Left cardiac atrium (tissue), 4 donors: ENCODE data around the gene KCNN4. TPM values are rescaled to one million over a fixed set of nuclear protein-coding genes. Genes with fewer than 3 reads are reported as not detected.
"Not testable (repeated sequence)": the region's sequence is repeated elsewhere in the genome, so short reads cannot be mapped to it uniquely, and the experiment has no call there.

Experiments
- ATAC-seq, 2 donors: fragments of 200-7000 bp; cut with Tn5 transposase; one replicate each; pipeline ENCODE4 v1.9.1; 2020; ENCODE audit warnings: mild to moderate bottlenecking in 2 of 2, moderate library complexity in 2 of 2
- DNase-seq: peaks from one replicate; pipeline ENCODE4 v3.0.0-alpha.2; 2020
- intact Hi-C, 2 donors: fragments of 100-400 bp; cut with DNase I; formaldehyde crosslinking; loops; one replicate each; pipeline versions ENCODE4 v1.14.1 to v1.15.1; 2022 to 2023
- long read RNA-seq: library from polyadenylated mRNA; unstranded; transcript quantifications from one replicate; pipeline ENCODE4 v2.0.0, GENCODE V29; 2021
- total RNA-seq, 2 donors: library from RNA; stranded (reverse); fragmentation: NEBNext Ultra II Directional; extraction: Animal tissue kit (Norgen Biotek cat#: 25700); gene quantifications; one replicate each; pipeline ENCODE4 v1.2.1, GENCODE V29; 2021
- donor health status: DM: no; HTN: yes; CAD: no.
- donor health status: DM: no; HTN: yes; CAD: no; lungs with severe emphysema.
- donor health status: DM: yes; HTN: yes; CAD: no.
- donor health status: Dilated cardiomyopathy.

The KCNN4 gene
- total RNA-seq, result 1 to 10 TPM in 1 of 2 donors, under 1 TPM in 1; 0.71 to 1.4 TPM
- long read RNA-seq, partial matches to known transcripts, result 0 of 3 reads
- long read RNA-seq, other reads (novel, unspliced or antisense), result 0 of 3 reads

DNA sequence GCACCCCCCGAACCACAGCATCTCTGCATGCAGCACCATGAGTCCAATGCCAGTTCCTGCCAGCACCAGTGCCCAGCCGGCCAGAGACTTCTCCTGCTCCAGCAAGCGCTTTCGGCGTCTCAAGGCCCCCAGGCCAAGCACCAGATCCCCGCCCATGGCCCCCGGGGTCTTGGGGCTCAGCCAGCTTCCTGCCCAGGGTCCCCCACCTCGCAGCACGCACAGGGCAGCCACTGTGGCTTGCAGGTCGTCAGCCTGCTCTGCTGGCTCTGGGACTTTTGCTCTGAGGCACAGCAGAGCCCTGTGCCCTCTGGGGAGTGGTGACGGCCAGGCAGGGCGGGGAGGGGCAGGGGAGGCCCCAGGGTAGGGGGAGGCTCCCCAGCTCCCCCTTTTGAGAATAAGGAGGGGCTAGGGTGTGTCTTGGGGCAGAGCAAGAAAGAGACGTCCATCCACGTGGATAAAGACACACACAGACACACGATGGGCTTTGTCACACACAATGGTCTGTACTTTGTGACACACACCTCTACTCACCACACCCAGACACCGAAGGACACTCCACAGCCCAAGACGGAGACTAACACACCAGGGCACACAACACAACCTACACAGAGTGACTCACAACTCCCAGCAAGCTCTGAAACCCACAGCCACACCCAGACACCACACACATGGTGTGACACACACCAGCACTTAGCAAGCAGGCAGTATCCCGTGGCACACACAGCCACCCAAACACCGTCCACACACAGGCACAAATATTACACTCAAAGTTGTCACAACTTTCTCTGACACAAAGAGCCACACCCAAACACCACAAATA is at the start of gene KCNN4:
Gene KCNN4 (minus strand): TSS at position 268 of the 820 bp plus-strand sequence. CDS start 112 bp downstream, at position 156.
- ATAC-seq, result no peak
- intact Hi-C loops, result loop anchor here (5.0 to 10.0 kb wide), 2 partner anchors 34 to 246 kb away; partner anchors contain the start of gene ZNF575 (in 1 of the 2)
- no peak for DNase-seq

DNA sequence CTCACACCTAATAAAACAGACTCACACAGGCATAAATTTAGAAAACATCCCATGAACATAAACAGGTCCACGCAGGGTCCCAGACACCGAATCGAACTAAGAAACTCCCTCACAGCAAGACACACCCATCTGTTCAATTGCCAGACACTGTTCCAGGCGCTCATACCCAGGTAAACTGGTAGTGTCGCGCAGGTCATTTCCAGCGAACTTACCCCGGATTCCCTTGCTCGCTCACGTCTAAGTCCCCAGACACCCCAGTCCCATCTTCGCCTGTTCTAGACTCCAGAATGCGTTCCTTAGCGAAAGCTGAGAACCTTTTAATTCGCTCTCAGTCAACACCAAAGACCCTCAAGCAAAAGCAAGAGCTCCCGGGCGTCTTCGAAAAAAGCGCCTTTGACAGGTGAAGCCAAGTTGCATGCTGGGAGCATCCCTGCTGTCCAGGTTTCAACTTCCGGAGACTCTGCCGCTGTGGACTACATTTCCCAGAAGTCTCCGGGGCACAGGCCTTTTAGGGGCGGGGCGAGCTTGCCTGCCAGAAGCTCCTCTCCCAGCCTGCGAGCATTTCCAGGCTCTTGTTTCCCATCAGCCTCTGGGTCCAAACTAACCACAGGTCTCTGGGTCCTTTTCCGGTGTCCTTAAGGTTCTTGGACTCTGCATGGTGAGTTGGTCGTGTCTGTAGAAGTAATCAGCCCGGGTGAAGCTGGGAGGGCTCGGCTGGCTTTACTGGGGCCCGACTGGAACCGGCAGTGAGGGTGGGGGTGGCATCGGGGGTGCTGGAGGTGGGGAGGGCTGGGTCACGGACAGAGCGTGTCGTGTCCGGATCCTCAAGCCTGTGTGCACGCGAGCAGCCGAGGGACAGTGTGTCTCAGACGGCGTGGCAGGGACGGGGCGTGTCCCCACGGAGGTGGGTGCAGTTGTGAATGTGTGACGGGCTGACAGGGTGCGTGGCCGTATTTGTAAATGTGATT is 46.3 kb upstream of the KCNN4 start, which contains the start of gene ZNF283:
Gene ZNF283 (plus strand): TSS at position 535 of the 968 bp plus-strand sequence. CDS start 6,184 bp downstream, outside the sequence.
- ATAC-seq (peak; percentile 100), DNase-seq (peak; percentile 91)
- intact Hi-C loops, result no loop called here

- ATAC-seq, intact Hi-C loops, DNase-seq: not testable (repeated sequence)
Measured at GRCh38 chr19:43824572-43824971, 43.8 kb upstream of the KCNN4 start.

- intact Hi-C loops, ATAC-seq, DNase-seq: not testable (repeated sequence)
Measured at GRCh38 chr19:43823856-43824255, 43.1 kb upstream of the KCNN4 start.

- no peak for DNase-seq
- ATAC-seq, result no peak
- intact Hi-C loops, result no loop called here
Measured at GRCh38 chr19:43820884-43821215, 40.1 kb upstream of the KCNN4 start.

DNA sequence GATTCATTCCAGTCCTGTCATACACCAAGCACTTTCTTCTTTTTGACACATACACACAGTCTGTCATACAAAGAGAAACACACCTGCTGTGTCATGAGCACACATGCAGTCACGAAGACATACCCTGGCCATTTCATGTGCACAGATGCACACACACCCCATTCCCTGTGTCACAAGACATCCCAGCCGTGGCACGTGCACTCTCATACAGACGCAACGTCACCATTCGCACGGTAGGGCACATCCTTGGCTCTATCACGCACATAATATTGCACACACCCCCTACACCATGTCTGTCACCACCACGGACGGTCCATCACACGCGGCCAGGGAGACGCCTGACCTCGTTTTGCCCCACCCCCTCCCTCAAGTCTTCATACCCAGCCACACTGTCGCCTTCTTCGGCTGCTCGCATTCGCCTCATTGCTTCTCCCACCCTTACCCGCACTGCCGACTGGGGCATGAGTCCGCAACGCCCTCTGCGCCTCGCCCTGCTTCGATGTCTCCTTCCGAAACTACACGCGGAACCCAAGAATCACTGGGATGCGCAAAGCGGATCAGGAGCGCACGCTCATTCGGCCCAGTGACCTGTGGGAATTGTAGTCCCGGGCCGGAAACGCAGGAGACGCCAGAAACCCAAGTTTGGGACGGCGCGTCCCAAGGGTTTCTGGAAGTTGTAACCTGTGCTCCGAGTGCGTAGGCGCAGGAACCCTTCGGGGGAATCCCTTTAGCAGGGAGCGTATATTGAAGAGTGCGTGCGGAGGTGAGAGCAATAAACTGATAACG is 39.5 kb upstream of the KCNN4 start:
- ATAC-seq (peak in 1 of 2 donors; percentile 88), DNase-seq (peak; percentile 69)

GRCh38 chr19:43818500-43818899 is 37.7 kb upstream of the KCNN4 start:
- intact Hi-C loops, result no loop called here
- ATAC-seq (no peak), DNase-seq (no peak)

More for the DNA sequence above, 39.5 kb upstream of the KCNN4 start:
- intact Hi-C loops, result no loop called here

DNA sequence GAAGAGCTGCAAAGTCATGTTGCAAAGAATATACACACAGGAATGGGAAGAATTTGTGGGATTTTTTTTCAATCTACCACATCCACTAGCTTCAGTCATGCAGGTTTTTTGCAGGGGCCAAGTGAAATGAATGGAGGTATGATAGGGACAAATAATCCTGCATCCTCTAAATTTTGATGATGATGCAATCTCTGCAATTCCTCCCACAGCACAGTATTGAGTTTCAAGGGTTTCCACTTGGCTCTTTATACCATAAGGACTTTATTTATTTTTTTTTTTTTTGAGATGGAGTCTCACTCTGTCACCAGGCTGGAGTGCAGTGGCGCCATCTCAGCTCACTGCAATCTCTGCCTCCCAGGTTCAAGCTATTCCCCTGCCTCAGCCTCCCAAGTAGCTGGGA is 36.7 kb upstream of the KCNN4 start:
- intact Hi-C loops, ATAC-seq, DNase-seq: not testable (repeated sequence)

DNA sequence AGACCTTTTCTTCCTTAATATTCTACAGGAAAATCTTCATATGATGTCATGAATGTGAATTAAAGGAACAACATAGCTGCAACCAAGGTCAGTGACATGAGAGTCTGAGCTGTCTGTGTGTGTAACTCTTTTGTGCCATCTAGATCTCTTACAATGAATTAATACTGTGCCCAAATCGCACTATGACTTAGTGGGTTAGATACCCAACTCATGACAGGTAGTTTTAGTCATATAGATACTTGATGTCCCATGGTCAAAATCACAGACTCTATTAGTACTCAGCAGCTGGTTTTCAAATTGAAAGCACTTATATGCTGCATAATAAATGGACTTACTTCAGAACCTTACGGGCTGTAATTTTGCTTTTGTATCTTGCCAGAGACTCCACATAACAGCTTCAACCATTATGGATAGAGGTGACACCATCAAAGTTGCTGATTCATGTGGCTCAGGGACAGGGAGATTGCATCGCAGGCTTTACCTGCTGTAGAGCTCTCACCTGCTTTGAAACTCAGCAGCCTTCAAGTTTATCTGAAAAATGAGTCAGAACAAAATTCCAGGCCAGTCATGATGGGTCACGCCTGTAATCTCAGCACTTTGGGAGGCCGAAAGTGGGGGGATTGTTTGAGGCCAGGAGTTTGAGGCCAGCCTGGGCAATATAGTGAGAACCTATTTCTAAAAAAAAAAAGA is 34.0 kb upstream of the KCNN4 start:
- ATAC-seq, result no peak
- intact Hi-C loops, result no loop called here

GRCh38 chr19:43812688-43813087 is 31.9 kb upstream of the KCNN4 start:
- ATAC-seq, result no peak

More for the DNA sequence above, 34.0 kb upstream of the KCNN4 start:
- DNase-seq, result no peak

GRCh38 chr19:43812259-43812658 is 31.5 kb upstream of the KCNN4 start:
- intact Hi-C loops, result no loop called here
- ATAC-seq (no peak), DNase-seq (no peak)

More at GRCh38 chr19:43812688-43813087, 31.9 kb upstream of the KCNN4 start:
- intact Hi-C loops, result no loop called here
- no peak for DNase-seq

GRCh38 chr19:43811837-43812236 is 31.1 kb upstream of the KCNN4 start:
- DNase-seq (no peak), ATAC-seq (no peak)
- intact Hi-C loops, result no loop called here

DNA sequence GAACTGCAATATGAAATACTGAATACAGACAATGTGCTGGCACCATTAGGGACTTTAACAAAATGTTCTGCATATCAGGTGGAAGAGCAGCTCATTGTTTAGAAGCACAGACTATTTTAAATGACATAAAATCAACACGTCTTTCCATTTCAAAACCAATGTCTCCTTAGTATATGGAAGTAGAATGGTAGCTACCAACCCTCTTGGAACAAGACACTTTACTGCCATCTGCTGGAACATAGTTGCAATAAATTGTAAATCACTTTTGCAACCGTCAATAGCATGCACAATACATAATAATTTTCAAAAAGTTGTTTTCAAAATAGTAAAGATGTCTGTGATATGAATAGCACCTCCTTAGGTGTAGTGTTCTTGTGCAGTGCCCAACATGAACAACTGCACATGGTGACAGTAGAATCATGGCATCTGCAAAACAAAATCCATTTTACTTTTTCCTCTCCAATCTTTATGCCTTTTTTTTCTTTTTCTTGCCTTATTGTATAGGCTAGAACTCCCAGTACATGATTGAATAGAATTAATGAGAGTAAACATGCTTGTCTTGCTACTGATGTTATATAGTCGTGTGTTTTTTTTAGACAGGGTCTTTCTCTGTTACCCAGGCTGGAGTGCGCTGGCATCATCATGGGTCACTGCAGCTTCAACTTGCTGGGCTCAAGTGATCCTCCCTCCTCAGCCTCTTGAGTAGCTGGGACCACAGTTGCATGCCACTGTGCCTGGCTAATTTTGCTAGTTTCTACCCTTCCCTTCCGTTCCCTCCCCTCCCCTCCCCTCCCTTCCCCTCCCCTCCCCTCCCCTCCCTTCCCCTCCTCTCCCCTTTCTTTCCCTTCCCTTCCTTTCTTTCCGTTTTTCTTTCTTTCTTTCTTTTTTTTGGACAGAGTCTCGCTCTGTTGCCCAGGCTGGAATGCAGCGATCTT is 29.3 kb upstream of the KCNN4 start:
- DNase-seq (no peak), ATAC-seq (peak in 1 of 2 donors; percentile 38)
- intact Hi-C loops, result no loop called here

- intact Hi-C loops, result no loop called here
- ATAC-seq (no peak), DNase-seq (no peak)
Measured at GRCh38 chr19:43807651-43808050, 26.9 kb upstream of the KCNN4 start.

DNA sequence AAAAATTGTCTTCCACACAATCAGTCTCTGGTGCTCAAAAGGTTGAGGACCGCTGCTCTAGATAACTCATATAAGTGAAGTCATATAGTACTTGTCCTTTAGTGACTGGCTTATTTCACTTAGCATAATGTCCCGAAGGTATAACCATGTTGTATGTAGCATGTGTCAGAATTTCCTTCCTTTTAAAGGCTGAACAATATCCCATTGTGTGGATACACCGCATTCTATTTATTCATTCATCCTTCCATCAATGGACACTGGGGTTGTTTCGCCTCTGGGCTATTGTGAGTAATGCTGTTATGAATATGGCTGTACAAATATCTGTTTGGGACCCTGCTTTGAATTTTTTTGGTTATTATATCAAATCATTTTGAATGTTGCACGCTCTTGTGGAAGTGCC is 26.1 kb upstream of the KCNN4 start:
- no peak for DNase-seq
- no peak for ATAC-seq
- intact Hi-C loops, result no loop called here

- ATAC-seq, DNase-seq, intact Hi-C loops: not testable (repeated sequence)
Measured at GRCh38 chr19:43806401-43806800, 25.6 kb upstream of the KCNN4 start.

DNA sequence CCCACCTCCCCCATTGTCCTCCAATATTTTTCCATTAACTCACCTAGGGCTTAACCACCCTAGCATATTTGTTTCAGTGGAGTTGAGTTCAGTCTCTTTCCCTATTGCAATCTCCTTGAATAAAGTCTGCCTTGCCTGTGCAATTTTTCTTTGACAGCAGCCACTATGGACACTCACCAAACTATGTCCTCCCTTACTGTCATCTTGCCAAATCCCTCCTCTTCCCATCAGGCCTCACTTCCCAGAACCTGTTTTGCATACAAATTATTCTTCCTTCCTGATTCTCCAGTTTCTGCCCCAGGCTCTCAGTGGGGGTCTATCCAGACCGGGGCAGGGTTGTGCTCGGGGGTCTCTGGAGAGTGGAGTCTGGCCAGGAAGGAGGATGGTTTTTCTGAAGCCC is 23.7 kb upstream of the KCNN4 start:
- DNase-seq (no peak), ATAC-seq (no peak)
- intact Hi-C loops, result no loop called here
